Upper lobe of left lung (tissue), 6 donors: ENCODE measurements around the gene PPP1R10. TPM values are rescaled to one million over a fixed set of nuclear protein-coding genes. Genes with fewer than 3 reads are reported as not detected.

Experiments
- ATAC-seq, 2 donors: fragments of 200-7000 bp; cut with Tn5 transposase; one replicate each; pipeline ENCODE4 v1.9.1; 2022; ENCODE audit warnings: mild to moderate bottlenecking in 2 of 2, moderate library complexity in 2 of 2; ENCODE audit not compliant: low FRiP score in 2 of 2
- DNase-seq, 2 donors: peaks; one replicate each; pipeline ENCODE4 v3.0.0-alpha.2; 2019 to 2020
- H3K27ac ChIP-seq, 4 donors: fragments of 200-600 bp; sonication (generic); one replicate each; pipeline ENCODE4 v1.5.1; 2016 to 2019
- H3K27me3 ChIP-seq, 4 donors: fragments of 200-600 bp; sonication (generic); one replicate each; pipeline ENCODE4 v1.5.1; 2017 to 2019
- H3K36me3 ChIP-seq, 4 donors: fragments of 200-600 bp; sonication (generic); one replicate each; pipeline ENCODE4 v1.5.1; 2016 to 2019
- H3K4me1 ChIP-seq, 4 donors: fragments of 200-600 bp; sonication (generic); one replicate each; pipeline ENCODE4 v1.5.1; 2018 to 2019
- H3K4me3 ChIP-seq, 4 donors: fragments of 200-600 bp; sonication (generic); one replicate each; pipeline ENCODE4 v1.5.1; 2017 to 2019; ENCODE audit warnings: mild to moderate bottlenecking in 2 of 4, moderate library complexity in 1 of 4
- H3K9me3 ChIP-seq, 4 donors: fragments of 200-600 bp; sonication (generic); one replicate each; pipeline ENCODE4 v1.5.1; 2018 to 2019
- CTCF ChIP-seq, 6 experiments: fragments of 450-650 bp in 4 of 6; fragments of 200-600 bp in 2 of 6; sonication (generic) in 2 of 6; IDR thresholded peaks; one replicate each; pipeline ENCODE4 v1.5.1; 2016 to 2019; ENCODE audit warnings: antibody characterized with exemption in 6 of 6
- EP300 ChIP-seq, 4 donors: sonication (generic); formaldehyde crosslinking; IDR thresholded peaks; one replicate each; pipeline ENCODE4 v1.5.1; 2017; ENCODE audit warnings: antibody characterized with exemption in 4 of 4, control low read depth in 2 of 4
- POLR2A ChIP-seq, 4 donors: fragments of 450-650 bp; IDR thresholded peaks; one replicate each; pipeline ENCODE4 v1.5.1; 2016 to 2017; ENCODE audit warnings: antibody characterized with exemption in 4 of 4, mild to moderate bottlenecking in 2 of 4
- POLR2AphosphoS5 ChIP-seq, 2 donors: sonication (generic); formaldehyde crosslinking; IDR thresholded peaks; one replicate each; pipeline ENCODE4 v1.5.1; 2017; ENCODE audit warnings: antibody characterized with exemption in 2 of 2
- WGBS, 2 donors: methylation state at CpG; one replicate each; pipeline ENCODE4 v1.1.5; 2017 to 2018; 5-methylcytosine and 5-hydroxymethylcytosine counted together
- total RNA-seq, 6 donors: library from RNA; depleted of rRNA in 4 of 6; stranded (reverse); fragments of >200 nt in 4 of 6; gene quantifications; one replicate each; pipeline versions ENCODE4 v1.1.0 to v1.2.1, GENCODE V29; 2016 to 2021
- donor health status: DM: no; HTN: no; CAD: no; lungs with moderate emphysema.
- donor health status: DM: no; HTN: yes; CAD: no; lungs with severe emphysema.

The PPP1R10 gene
- total RNA-seq, 6 donors from 2014 or later = 32.0 to 72.1 (median 50.7) TPM

DNA sequence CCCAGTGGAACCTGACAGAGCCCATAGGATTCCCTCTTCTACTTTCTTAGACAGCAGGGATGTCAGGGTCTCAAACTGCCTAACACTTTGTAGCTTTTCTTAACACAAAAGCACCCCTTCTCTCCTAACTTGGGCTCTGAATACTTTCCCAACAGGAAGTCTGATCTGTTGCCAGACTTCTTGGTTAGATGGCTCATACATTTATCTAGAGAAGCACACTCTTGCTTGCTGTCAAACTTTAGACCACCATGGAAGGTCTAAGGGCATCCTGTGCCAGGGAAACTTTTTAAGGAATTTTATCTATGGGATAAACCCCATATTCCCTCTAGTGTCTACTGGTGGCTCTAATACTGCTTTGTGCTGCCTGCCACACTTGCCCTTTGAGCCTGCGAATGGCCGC is 26.6 kb upstream of the PPP1R10 start:
- DNase-seq (no peak), ATAC-seq (no peak)
- TF ChIP-seq EP300 (IDR thresholded peaks at IDR 0.05) = no peak
- WGBS, 2 donors = 94 to 95% methylated on average over 2 of the region's 2 CpGs
- H3K27me3 ChIP-seq = no peaks in the 10 kb centered on the region
- peaks cover 13 to 19% (median 14%) of the 10 kb centered on the region in 4 donors for H3K4me1 ChIP-seq
- peaks cover 0 to 38% (median 19%) of the 10 kb centered on the region in 4 donors for H3K36me3 ChIP-seq
- no peak overlapping the region for H3K27ac ChIP-seq
- H3K4me3 ChIP-seq = no peak overlapping the region
- H3K9me3 ChIP-seq = no peaks in the 10 kb centered on the region

GRCh38 chr6:30641048-30641447 is 24.0 kb upstream of the PPP1R10 start:
- Histone ChIP-seq H3K9me3 (no peaks in the 10 kb centered on the region), H3K4me1 (peaks cover 0 to 6% (median 1%) of the 10 kb centered on the region in 4 donors), H3K4me3 (no peak overlapping the region), H3K27me3 (no peaks in the 10 kb centered on the region), H3K36me3 (peaks cover 0 to 38% (median 19%) of the 10 kb centered on the region in 4 donors), H3K27ac (no peak overlapping the region)
- WGBS, 2 donors = 79 to 86% methylated on average over 1 of the region's 1 CpG
- TF ChIP-seq POLR2A (IDR thresholded peaks at IDR 0.05) (no peak), CTCF (IDR thresholded peaks at IDR 0.05) (no peak), EP300 (IDR thresholded peaks at IDR 0.05) (no peak), POLR2AphosphoS5 (IDR thresholded peaks at IDR 0.05) (no peak)
- no peak for ATAC-seq
- no peak for DNase-seq

DNA sequence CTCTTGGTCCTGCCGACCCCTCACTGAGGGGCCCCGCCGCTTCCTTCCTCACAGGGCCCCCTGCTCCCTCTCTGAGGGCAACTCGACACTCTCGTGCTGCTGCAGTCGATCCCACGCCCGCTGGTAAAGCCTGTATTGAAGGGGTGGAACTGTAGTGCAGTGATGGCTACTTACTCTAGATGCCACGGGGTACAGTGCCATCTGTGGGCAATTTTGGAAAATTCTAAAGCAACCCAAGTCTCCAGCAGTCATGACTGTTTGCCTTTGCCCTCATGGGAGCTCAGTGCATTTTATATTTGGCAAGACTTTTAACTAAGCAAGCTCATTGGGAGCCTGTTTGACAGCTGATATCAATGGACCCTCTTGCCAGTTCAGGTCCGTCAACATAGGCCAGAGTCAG is 23.4 kb upstream of the PPP1R10 start:
- DNase-seq (peak in 1 of 2 donors; percentile 27), ATAC-seq (no peak)
- 77 to 84% methylated on average over 9 to 10 of the region's 10 CpGs for WGBS, 2 donors
- no peaks in the 10 kb centered on the region for H3K9me3 ChIP-seq
- H3K27me3 ChIP-seq = no peaks in the 10 kb centered on the region
- H3K4me3 ChIP-seq = no peak overlapping the region
- H3K4me1 ChIP-seq = no peaks in the 10 kb centered on the region
- no peak overlapping the region for H3K27ac ChIP-seq
- peaks cover 0 to 37% (median 19%) of the 10 kb centered on the region in 4 donors for H3K36me3 ChIP-seq
- TF ChIP-seq POLR2A (IDR thresholded peaks at IDR 0.05) = no peak

DNA sequence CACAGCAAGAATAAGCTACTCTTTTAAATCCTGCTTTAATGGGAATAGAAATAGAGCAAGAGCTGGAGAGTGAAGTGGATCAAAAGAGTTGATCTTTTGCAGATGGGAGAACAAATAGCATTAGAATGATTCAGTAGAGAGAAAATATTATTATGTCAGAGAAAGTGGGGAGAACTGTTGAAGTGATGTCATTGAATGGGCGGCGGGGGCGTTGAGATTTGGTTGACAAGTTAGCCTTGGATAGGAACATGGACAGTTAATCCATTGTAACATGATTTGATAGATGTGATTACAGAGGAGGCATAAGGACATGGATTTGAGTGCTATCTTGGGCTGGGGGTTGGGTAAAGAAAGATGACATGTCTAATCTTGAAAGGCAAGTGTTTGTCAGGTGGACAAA is 18.8 kb upstream of the PPP1R10 start:
- DNase-seq (no peak), ATAC-seq (no peak)
- WGBS, 2 donors = 89 to 96% methylated on average over 3 of the region's 3 CpGs
- H3K27ac ChIP-seq = no peak overlapping the region
- H3K27me3 ChIP-seq = no peaks in the 10 kb centered on the region
- H3K9me3 ChIP-seq = no peaks in the 10 kb centered on the region
- H3K36me3 ChIP-seq = peaks cover 6 to 35% (median 17%) of the 10 kb centered on the region in 4 donors
- TF ChIP-seq POLR2A (IDR thresholded peaks at IDR 0.05) (no peak), CTCF (IDR thresholded peaks at IDR 0.05) (no peak), EP300 (IDR thresholded peaks at IDR 0.05) (no peak), POLR2AphosphoS5 (IDR thresholded peaks at IDR 0.05) (no peak)
- no peak overlapping the region for H3K4me3 ChIP-seq
- no peaks in the 10 kb centered on the region for H3K4me1 ChIP-seq

DNA sequence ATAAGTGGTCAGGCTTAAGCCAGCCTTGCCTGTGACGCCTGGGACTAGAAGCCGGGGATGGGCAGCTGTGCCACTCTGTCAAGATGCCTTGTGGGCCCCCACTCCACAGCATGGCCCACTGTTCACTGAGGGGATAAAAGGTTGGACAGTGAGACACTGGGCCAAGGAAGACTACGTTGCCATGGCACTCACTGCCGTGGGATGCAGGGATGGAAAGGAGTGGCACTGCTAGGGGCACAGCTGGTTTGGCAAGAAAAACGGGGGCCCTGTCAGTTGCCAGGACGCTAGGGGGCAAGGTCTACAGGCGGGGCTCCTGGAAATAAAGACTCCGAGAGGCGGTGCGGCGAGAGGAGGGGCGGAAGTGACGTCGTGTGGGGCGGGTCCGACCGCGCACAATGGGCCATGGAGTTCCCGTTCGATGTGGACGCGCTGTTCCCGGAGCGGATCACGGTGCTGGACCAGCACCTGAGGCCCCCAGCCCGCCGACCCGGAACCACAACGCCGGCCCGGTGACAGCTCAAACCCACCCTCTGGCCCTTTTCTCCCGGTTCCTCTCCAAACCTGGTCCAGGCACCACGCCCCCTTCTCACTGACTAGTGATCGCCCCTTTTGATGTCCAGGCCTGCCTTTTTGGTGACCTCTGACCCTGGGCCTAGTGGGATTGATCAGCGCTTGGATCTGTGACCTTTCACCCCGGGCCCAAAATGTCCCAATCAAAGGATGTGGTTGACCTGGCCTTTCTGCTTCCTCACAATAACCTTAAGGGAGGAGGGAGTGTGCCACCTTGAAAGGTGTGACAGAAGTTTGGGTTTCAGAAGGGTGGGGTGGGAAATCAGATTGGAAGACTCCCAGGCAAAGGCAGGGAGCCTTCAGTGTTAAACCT is 9.7 kb upstream of the PPP1R10 start, which contains the start of gene ATAT1:
Gene ATAT1, plus strand, starts transcription at position 391 of the 883 bp plus-strand sequence.
- Histone ChIP-seq H3K27me3 (no peaks in the 10 kb centered on the region), H3K4me3 (peak within 1 kb of the TSS; percentile 41 to 65 (median 57)), H3K4me1 (peaks cover 8 to 19% (median 17%) of the 10 kb centered on the region in 4 donors), H3K27ac (peak within 1 kb of the TSS; percentile 88 to 91 (median 88)), H3K36me3 (peaks cover 21 to 61% (median 39%) of the 10 kb centered on the region in 4 donors), H3K9me3 (no peaks in the 10 kb centered on the region)
- WGBS, 2 donors = 2% methylated on average over 15 to 35 of the region's 36 CpGs
- DNase-seq (peak; percentile 93 to 98), ATAC-seq (peak; percentile 94 to 98)
- TF ChIP-seq POLR2A (IDR thresholded peaks at IDR 0.05) (peak in 2 of 4 donors; percentile 30 to 60), CTCF (IDR thresholded peaks at IDR 0.05) (peak; percentile 25 to 73 (median 54)), POLR2AphosphoS5 (IDR thresholded peaks at IDR 0.05) (peak; percentile 52 to 80), EP300 (IDR thresholded peaks at IDR 0.05) (peak in 2 of 4 donors; percentile 13 to 66)
